ENCODE measurements around the gene DRGX.

The DRGX gene

GRCh38 chr10:49408519-49409306, 12.8 kb upstream of the DRGX start:
- no peak for DNase-seq (ENCODE audit: extremely low read depth in 1 of 2, low read depth in 1 of 2)

- peak; percentile 37 to 50 for DNase-seq (ENCODE audit: extremely low read depth in 1 of 2, low read depth in 1 of 2)
These were observed 11.8 kb upstream of the DRGX start for GRCh38 chr10:49407552-49408137.

GRCh38 chr10:49407151-49407550, 11.3 kb upstream of the DRGX start:
- no peak for DNase-seq (ENCODE audit: extremely low read depth in 1 of 2, low read depth in 1 of 2)

GRCh38 chr10:49404321-49404878, 8.5 kb upstream of the DRGX start:
- DNase-seq (ENCODE audit: extremely low read depth in 1 of 2, low read depth in 1 of 2), result no peak

- DNase-seq (ENCODE audit: extremely low read depth in 1 of 2, low read depth in 1 of 2), result no peak
These were observed 7.5 kb upstream of the DRGX start for GRCh38 chr10:49403363-49403762.

GRCh38 chr10:49400365-49400764, 4.5 kb upstream of the DRGX start:
- no peak for DNase-seq (ENCODE audit: extremely low read depth in 1 of 2, low read depth in 1 of 2)

- DNase-seq (ENCODE audit: extremely low read depth in 1 of 2, low read depth in 1 of 2), result no peak
These were observed 3.1 kb upstream of the DRGX start for GRCh38 chr10:49398986-49399385.

- peak; percentile 19 to 25 for DNase-seq (ENCODE audit: extremely low read depth in 1 of 2, low read depth in 1 of 2)
These were observed 2.3 kb upstream of the DRGX start for GRCh38 chr10:49398000-49398861.

- no peak for DNase-seq (ENCODE audit: extremely low read depth in 1 of 2, low read depth in 1 of 2)
These were observed 1.4 kb upstream of the DRGX start for GRCh38 chr10:49397036-49397999.

- no peak for DNase-seq (ENCODE audit: extremely low read depth in 1 of 2, low read depth in 1 of 2)
These were observed 744 bp upstream of the DRGX start for GRCh38 chr10:49396666-49396999.

GRCh38 chr10:49394933-49395740, 752 bp downstream of the DRGX start:
- DNase-seq (ENCODE audit: extremely low read depth in 1 of 2, low read depth in 1 of 2), result no peak

- DNase-seq (ENCODE audit: extremely low read depth in 1 of 2, low read depth in 1 of 2), result no peak
These were observed 2.1 kb downstream of the DRGX start for GRCh38 chr10:49393757-49394156.

GRCh38 chr10:49393301-49393700, 2.6 kb downstream of the DRGX start:
- DNase-seq (ENCODE audit: extremely low read depth in 1 of 2, low read depth in 1 of 2), result no peak

- DNase-seq (ENCODE audit: extremely low read depth in 1 of 2, low read depth in 1 of 2), result no peak
These were observed 6.4 kb downstream of the DRGX start for GRCh38 chr10:49389361-49389933.

GRCh38 chr10:49388161-49388560, 7.7 kb downstream of the DRGX start:
- DNase-seq (ENCODE audit: extremely low read depth in 1 of 2, low read depth in 1 of 2), result no peak

- no peak for DNase-seq (ENCODE audit: extremely low read depth in 1 of 2, low read depth in 1 of 2)
These were observed 8.8 kb downstream of the DRGX start for GRCh38 chr10:49387071-49387470.

GRCh38 chr10:49385939-49386922, 9.7 kb downstream of the DRGX start:
- DNase-seq (ENCODE audit: extremely low read depth in 1 of 2, low read depth in 1 of 2), result no peak
